ENCODE results near the gene HMGA1. TPM values are rescaled to one million over a fixed set of nuclear protein-coding genes. Genes with fewer than 3 reads are reported as not detected.
"Not testable (repeated sequence)": the region's sequence is repeated elsewhere in the genome, so short reads cannot be mapped to it uniquely, and the experiment has no call there.

Gene HMGA1
- total and polyA plus RNA-seq, 7 donors, result 6.9 to 311 (median 12.1) TPM

- Histone ChIP-seq H3K27ac (peak overlapping the region; percentile 45 to 73 (median 64)), H3K4me3 (no peak overlapping the region), H3K27me3 (no peaks in the 10 kb centered on the region), H3K36me3 (peaks cover 0 to 4% (median 0%) of the 10 kb centered on the region in 4 donors), H3K9me3 (no peaks in the 10 kb centered on the region), H3K4me1 (peaks cover 0 to 31% (median 25%) of the 10 kb centered on the region in 4 donors)
- TF ChIP-seq POLR2AphosphoS5 (IDR thresholded peaks at IDR 0.05) (peak in 1 of 4 donors; percentile 6), EP300 (IDR thresholded peaks at IDR 0.05) (no peak), CTCF (IDR thresholded peaks at IDR 0.05) (no peak), POLR2A (IDR thresholded peaks at IDR 0.05) (no peak)
- WGBS, 2 donors, result 54 to 59% methylated on average over 19 of the region's 19 CpGs
- intact Hi-C loops (cut with DNase I), result no loop called here
- peak; percentile 89 for DNase-seq
These were observed 7.5 kb downstream of the HMGA1 start for GRCh38 chr6:34243901-34244884.

DNA sequence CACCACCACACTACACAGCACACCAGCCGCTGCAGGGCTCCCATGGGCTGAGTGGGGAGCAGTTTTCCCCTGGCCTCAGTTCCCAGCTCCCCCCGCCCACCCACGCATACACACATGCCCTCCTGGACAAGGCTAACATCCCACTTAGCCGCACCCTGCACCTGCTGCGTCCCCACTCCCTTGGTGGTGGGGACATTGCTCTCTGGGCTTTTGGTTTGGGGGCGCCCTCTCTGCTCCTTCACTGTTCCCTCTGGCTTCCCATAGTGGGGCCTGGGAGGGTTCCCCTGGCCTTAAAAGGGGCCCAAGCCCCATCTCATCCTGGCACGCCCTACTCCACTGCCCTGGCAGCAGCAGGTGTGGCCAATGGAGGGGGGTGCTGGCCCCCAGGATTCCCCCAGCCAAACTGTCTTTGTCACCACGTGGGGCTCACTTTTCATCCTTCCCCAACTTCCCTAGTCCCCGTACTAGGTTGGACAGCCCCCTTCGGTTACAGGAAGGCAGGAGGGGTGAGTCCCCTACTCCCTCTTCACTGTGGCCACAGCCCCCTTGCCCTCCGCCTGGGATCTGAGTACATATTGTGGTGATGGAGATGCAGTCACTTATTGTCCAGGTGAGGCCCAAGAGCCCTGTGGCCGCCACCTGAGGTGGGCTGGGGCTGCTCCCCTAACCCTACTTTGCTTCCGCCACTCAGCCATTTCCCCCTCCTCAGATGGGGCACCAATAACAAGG lies 8.5 kb downstream of the HMGA1 start:
- H3K4me3 ChIP-seq, H3K27me3 ChIP-seq, H3K9me3 ChIP-seq, H3K36me3 ChIP-seq: not testable (repeated sequence)
- 78 to 85% methylated on average over 12 to 13 of the region's 13 CpGs for WGBS, 2 donors
- intact Hi-C loops (cut with DNase I), result loop anchor here (5.0 kb wide), 1 partner anchor 282 kb away; no protein-coding TSS in a partner anchor
- Histone ChIP-seq H3K27ac (peak overlapping the region in 2 of 4 donors; percentile 71 to 73), H3K4me1 (peaks cover 0 to 39% (median 29%) of the 10 kb centered on the region in 4 donors)
- peak; percentile 40 for DNase-seq

DNA sequence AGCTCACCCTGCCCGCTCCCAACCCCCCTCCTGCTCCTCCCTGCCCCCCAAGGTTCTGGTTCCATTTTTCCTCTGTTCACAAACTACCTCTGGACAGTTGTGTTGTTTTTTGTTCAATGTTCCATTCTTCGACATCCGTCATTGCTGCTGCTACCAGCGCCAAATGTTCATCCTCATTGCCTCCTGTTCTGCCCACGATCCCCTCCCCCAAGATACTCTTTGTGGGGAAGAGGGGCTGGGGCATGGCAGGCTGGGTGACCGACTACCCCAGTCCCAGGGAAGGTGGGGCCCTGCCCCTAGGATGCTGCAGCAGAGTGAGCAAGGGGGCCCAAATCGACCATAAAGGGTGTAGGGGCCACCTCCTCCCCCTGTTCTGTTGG lies 9.1 kb downstream of the HMGA1 start:
- WGBS, 2 donors, result 83 to 89% methylated on average over 7 of the region's 7 CpGs
- peak; percentile 53 for DNase-seq
- H3K27ac ChIP-seq, H3K4me3 ChIP-seq, H3K36me3 ChIP-seq, H3K9me3 ChIP-seq, H3K27me3 ChIP-seq: not testable (repeated sequence)
- peaks cover 0 to 39% (median 29%) of the 10 kb centered on the region in 4 donors for H3K4me1 ChIP-seq
- intact Hi-C loops (cut with DNase I), result loop anchor here (5.0 kb wide), 1 partner anchor 282 kb away; no protein-coding TSS in a partner anchor

- Histone ChIP-seq H3K36me3 (no peaks in the 10 kb centered on the region), H3K4me3 (no peak overlapping the region), H3K27me3 (no peaks in the 10 kb centered on the region), H3K27ac (no peak overlapping the region), H3K4me1 (peaks cover 0 to 39% (median 29%) of the 10 kb centered on the region in 4 donors), H3K9me3 (no peaks in the 10 kb centered on the region)
- DNase-seq, result no peak
- intact Hi-C loops (cut with DNase I), result loop anchor here (5.0 kb wide), 1 partner anchor 281 kb away; no protein-coding TSS in a partner anchor
- no peak for TF ChIP-seq CTCF (IDR thresholded peaks at IDR 0.05)
- no peak for TF ChIP-seq POLR2AphosphoS5 (IDR thresholded peaks at IDR 0.05)
- WGBS, 2 donors, result 67 to 71% methylated on average over 2 of the region's 2 CpGs
These were observed 9.5 kb downstream of the HMGA1 start for GRCh38 chr6:34246249-34246562.

DNA sequence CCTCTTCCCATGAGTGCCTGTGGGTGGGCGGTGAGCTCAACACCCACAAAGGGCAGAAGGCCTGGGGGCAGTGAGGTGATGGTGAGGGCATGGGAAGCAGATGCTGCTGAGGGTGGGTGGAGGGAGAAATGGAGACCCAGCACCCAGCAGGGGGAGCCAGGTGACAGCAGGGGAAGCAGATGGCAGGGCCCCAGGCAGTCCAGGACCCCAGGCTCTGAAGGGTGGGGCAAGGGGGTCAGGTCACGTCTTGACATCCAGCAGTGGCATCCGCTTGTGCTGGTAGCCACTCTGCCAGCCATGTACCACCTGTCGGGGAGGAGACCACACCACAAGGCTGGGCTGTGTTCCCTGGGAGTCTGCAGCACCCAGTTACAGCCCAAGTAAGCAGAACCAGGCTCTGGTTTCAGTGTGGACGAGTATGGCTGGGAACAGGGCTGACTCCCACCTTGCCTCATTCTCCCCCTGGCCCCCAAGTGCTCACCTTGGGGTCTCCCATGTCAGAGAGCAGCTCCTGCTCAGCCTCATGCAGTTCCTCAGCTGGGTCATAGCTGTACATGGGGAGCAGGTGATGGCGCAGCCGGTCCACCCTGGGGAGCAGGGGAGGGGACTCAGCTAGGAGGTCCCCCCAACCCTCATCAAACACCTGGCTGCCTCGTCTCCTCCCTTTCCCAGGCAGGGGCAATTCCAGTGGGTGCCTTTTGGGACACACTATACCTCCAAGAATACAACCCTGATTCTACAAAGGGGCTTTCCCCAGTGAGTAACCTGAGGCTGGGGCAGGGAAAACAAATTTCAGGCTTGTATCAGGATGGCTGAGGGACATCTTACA lies 10.1 kb downstream of the HMGA1 start:
- H3K27ac ChIP-seq, result peak overlapping the region in 1 of 4 donors; percentile 85
- no peaks in the 10 kb centered on the region for H3K27me3 ChIP-seq
- no peaks in the 10 kb centered on the region for H3K36me3 ChIP-seq
- H3K4me1 ChIP-seq, result peaks cover 0 to 39% (median 29%) of the 10 kb centered on the region in 4 donors
- TF ChIP-seq POLR2A (IDR thresholded peaks at IDR 0.05), result no peak
- peak in 1 of 4 experiments; percentile 21 for TF ChIP-seq CTCF (IDR thresholded peaks at IDR 0.05)
- intact Hi-C loops (cut with DNase I), result loop anchor here (5.0 kb wide), 1 partner anchor 281 kb away; no protein-coding TSS in a partner anchor
- H3K4me3 ChIP-seq, result no peak overlapping the region
- WGBS, 2 donors, result 67 to 70% methylated on average over 8 of the region's 8 CpGs
- H3K9me3 ChIP-seq, result no peaks in the 10 kb centered on the region
- peak; percentile 62 for DNase-seq

Data from sigmoid colon (tissue), 7 donors.